ENCODE measurements around the gene SDC4. TPM values are rescaled to one million over a fixed set of nuclear protein-coding genes. Genes with fewer than 3 reads are reported as not detected.

SDC4 gene
- total RNA-seq, 6 donors from 2014 or later = 178 to 568 (median 291) TPM

GRCh38 chr20:45308117-45308778 is 40.0 kb downstream of the SDC4 start, which contains the start of gene MATN4:
Gene MATN4, minus strand, starts transcription at chr20:45308299. Its CDS starts 2,717 bp downstream, at chr20:45305582.
- Histone ChIP-seq H3K9me3 (no peaks in the 10 kb centered on the region), H3K27me3 (peaks cover 0 to 15% (median 4%) of the 10 kb centered on the region in 4 donors), H3K4me3 (peak within 1 kb of the TSS in 1 of 4 donors; percentile 12), H3K36me3 (no peaks in the 10 kb centered on the region), H3K27ac (peak within 1 kb of the TSS in 1 of 4 donors; percentile 51), H3K4me1 (peaks cover 0 to 27% (median 9%) of the 10 kb centered on the region in 4 donors)
- ATAC-seq (ENCODE audit: low FRiP score in 2 of 2) (peak; percentile 61 to 74), DNase-seq (peak; percentile 73 to 89)
- WGBS, 2 donors = 28 to 60% methylated on average over 3 to 18 of the region's 20 CpGs
- TF ChIP-seq EP300 (IDR thresholded peaks at IDR 0.05) = no peak
- peak in 3 of 6 experiments; percentile 26 to 49 (median 29) for TF ChIP-seq CTCF (IDR thresholded peaks at IDR 0.05)
- no peak for TF ChIP-seq POLR2A (IDR thresholded peaks at IDR 0.05)
- no peak for TF ChIP-seq POLR2AphosphoS5 (IDR thresholded peaks at IDR 0.05)

GRCh38 chr20:45307076-45307640 is 41.1 kb downstream of the SDC4 start:
- WGBS, 2 donors = 37 to 50% methylated on average over 12 to 16 of the region's 16 CpGs
- Histone ChIP-seq H3K4me3 (no peak overlapping the region), H3K9me3 (no peaks in the 10 kb centered on the region), H3K4me1 (peaks cover 0 to 27% (median 9%) of the 10 kb centered on the region in 4 donors), H3K27ac (no peak overlapping the region), H3K36me3 (no peaks in the 10 kb centered on the region), H3K27me3 (peaks cover 0 to 15% (median 3%) of the 10 kb centered on the region in 4 donors)
- ATAC-seq (ENCODE audit: low FRiP score in 2 of 2) (no peak), DNase-seq (no peak)
- TF ChIP-seq POLR2AphosphoS5 (IDR thresholded peaks at IDR 0.05) (no peak), EP300 (IDR thresholded peaks at IDR 0.05) (no peak), POLR2A (IDR thresholded peaks at IDR 0.05) (no peak), CTCF (IDR thresholded peaks at IDR 0.05) (no peak)

GRCh38 chr20:45306431-45306982 is 41.7 kb downstream of the SDC4 start, which contains the start of gene RBPJL:
Gene RBPJL, plus strand, starts transcription at chr20:45306840. Its CDS starts 83 bp downstream, at chr20:45306923.
- Histone ChIP-seq H3K27ac (no peak within 1 kb of the TSS), H3K36me3 (no peaks in the 10 kb centered on the region), H3K4me1 (peaks cover 0 to 22% (median 6%) of the 10 kb centered on the region in 4 donors), H3K9me3 (no peaks in the 10 kb centered on the region), H3K4me3 (no peak within 1 kb of the TSS), H3K27me3 (peaks cover 0 to 15% (median 3%) of the 10 kb centered on the region in 4 donors)
- no peak for TF ChIP-seq POLR2A (IDR thresholded peaks at IDR 0.05)
- TF ChIP-seq CTCF (IDR thresholded peaks at IDR 0.05) = peak; percentile 69 to 81 (median 77)
- no peak for TF ChIP-seq POLR2AphosphoS5 (IDR thresholded peaks at IDR 0.05)
- peak in 1 of 2 donors; percentile 91 for DNase-seq
- WGBS, 2 donors = 24 to 38% methylated on average over 2 to 27 of the region's 41 CpGs
- ATAC-seq (ENCODE audit: low FRiP score in 2 of 2) = peak in 1 of 2 donors; percentile 53

GRCh38 chr20:45305262-45305661 is 43.0 kb downstream of the SDC4 start:
- H3K36me3 ChIP-seq = no peaks in the 10 kb centered on the region
- no peak overlapping the region for H3K4me3 ChIP-seq
- no peak overlapping the region for H3K27ac ChIP-seq
- peaks cover 0 to 18% (median 3%) of the 10 kb centered on the region in 4 donors for H3K4me1 ChIP-seq
- ATAC-seq (ENCODE audit: low FRiP score in 2 of 2) (no peak), DNase-seq (no peak)
- H3K9me3 ChIP-seq = no peaks in the 10 kb centered on the region
- 31 to 51% methylated on average over 3 to 4 of the region's 4 CpGs for WGBS, 2 donors
- H3K27me3 ChIP-seq = peaks cover 0 to 15% (median 3%) of the 10 kb centered on the region in 4 donors
- TF ChIP-seq CTCF (IDR thresholded peaks at IDR 0.05) = no peak
- TF ChIP-seq POLR2AphosphoS5 (IDR thresholded peaks at IDR 0.05) = no peak
- TF ChIP-seq POLR2A (IDR thresholded peaks at IDR 0.05) = no peak
- TF ChIP-seq EP300 (IDR thresholded peaks at IDR 0.05) = no peak
